ENCODE data around the gene TOMM40L. TPM values are rescaled to one million over a fixed set of nuclear protein-coding genes. Genes with fewer than 3 reads are reported as not detected.

TOMM40L gene
- total and polyA plus RNA-seq, 2 experiments from 2014 or later, result 11.4 to 14.5 TPM

DNA sequence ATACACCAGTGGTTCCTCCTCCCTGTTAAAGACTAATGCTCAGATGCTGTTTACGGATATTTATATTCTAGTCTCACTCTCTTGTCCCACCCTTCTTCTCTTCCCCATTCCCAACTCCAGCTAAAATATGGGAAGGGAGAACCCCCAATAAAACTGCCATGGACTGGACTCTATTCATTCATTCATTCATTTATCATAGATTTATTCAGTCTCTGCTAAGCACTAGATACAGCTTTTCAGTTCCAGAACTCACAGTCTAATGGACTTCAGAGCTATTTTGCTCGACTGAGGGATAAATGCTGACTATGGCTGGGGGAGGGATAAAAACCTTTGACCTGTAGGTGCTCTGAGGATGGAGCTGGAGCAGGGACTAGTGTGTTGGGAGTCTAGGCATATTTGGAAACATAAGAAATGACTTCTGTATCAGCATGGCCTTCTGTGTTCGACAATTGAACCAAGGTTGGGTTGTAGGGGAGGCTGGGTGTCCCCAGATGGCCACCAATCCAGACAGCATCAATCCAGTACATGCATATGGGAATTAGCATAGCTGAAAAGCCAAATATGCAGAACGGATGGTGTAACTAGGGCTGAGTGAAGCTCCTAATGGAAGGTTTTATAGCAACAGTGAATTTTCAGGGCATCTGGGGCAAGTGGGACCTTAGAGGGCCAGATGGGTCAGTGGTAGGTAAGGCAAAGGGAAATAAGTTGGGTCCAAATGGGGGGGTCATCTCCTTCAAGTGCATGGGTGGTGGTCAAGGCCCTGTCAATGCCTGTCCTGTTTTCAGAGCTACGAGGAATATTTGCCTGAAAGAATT, 6.6 kb upstream of the TOMM40L start:
- H3K27ac ChIP-seq, result peak overlapping the region; percentile 93

DNA sequence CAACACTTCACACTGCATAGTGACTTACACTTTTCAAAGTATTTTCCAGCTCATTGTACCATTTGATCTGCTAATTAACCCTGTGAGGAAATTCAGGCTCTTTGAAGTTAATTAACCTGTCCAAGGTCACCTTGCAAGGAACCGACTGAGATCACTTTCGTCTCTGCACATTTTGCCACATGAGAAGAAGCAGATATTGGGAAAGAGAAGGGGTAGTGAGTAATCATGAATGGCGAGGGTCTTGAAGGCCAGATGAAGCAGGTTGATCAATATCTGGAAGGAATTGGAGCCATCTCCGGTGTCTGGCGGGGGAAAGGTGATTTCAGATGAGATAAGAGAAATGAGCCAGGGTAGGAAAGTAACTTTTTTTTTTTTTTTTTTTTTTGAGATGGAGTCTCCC, 5.9 kb upstream of the TOMM40L start:
- Histone ChIP-seq H3K4me3 (no peak overlapping the region), H3K36me3 (replicated peaks; ENCODE audit: insufficient read depth, low read depth) (no peaks in the 10 kb centered on the region), H3K27me3 (no peaks in the 10 kb centered on the region), H2AFZ (no peak overlapping the region), H3K4me1 (ENCODE audit: insufficient read depth) (peaks cover 27% of the 10 kb centered on the region), H4K20me1 (ENCODE audit: insufficient read depth, poor library complexity, severe bottlenecking) (no peaks in the 10 kb centered on the region), H3K9me2 (replicated peaks; ENCODE audit: insufficient read depth) (no peaks in the 10 kb centered on the region), H3K9me3 (ENCODE audit: low read depth) (no peaks in the 10 kb centered on the region), H3K27ac (peak overlapping the region; percentile 63), H3K4me2 (no peak overlapping the region), H3K79me2 (no peaks in the 10 kb centered on the region)
- TF ChIP-seq, protein P1, sequence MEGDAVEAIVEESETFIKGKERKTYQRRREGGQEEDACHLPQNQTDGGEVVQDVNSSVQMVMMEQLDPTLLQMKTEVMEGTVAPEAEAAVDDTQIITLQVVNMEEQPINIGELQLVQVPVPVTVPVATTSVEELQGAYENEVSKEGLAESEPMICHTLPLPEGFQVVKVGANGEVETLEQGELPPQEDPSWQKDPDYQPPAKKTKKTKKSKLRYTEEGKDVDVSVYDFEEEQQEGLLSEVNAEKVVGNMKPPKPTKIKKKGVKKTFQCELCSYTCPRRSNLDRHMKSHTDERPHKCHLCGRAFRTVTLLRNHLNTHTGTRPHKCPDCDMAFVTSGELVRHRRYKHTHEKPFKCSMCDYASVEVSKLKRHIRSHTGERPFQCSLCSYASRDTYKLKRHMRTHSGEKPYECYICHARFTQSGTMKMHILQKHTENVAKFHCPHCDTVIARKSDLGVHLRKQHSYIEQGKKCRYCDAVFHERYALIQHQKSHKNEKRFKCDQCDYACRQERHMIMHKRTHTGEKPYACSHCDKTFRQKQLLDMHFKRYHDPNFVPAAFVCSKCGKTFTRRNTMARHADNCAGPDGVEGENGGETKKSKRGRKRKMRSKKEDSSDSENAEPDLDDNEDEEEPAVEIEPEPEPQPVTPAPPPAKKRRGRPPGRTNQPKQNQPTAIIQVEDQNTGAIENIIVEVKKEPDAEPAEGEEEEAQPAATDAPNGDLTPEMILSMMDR (IDR thresholded peaks at IDR 0.05; ENCODE audit: poor library complexity), result no peak
- no peak for TF ChIP-seq EZH2phosphoT487 (IDR thresholded peaks at IDR 0.05; ENCODE audit: low read depth, severe bottlenecking, unreplicated experiment)
- no peak for TF ChIP-seq EZH2 (IDR thresholded peaks at IDR 0.05; ENCODE audit: borderline replicate concordance)
- no peak for DNase-seq (ENCODE audit: low spot score)
- WGBS (ENCODE audit: low lambda C conversion rate, missing lambda C conversion rate), result 56% methylated on average over 5 of the region's 5 CpGs

More for the DNA sequence above, 6.6 kb upstream of the TOMM40L start:
- TF ChIP-seq EZH2 (IDR thresholded peaks at IDR 0.05; ENCODE audit: borderline replicate concordance) (no peak), EZH2phosphoT487 (IDR thresholded peaks at IDR 0.05; ENCODE audit: low read depth, severe bottlenecking, unreplicated experiment) (no peak)
- TF ChIP-seq, protein P1 (IDR thresholded peaks at IDR 0.05; ENCODE audit: poor library complexity), result no peak
- no peaks in the 10 kb centered on the region for H3K9me2 ChIP-seq (replicated peaks; ENCODE audit: insufficient read depth)
- H3K79me2 ChIP-seq, result no peaks in the 10 kb centered on the region
- WGBS (ENCODE audit: low lambda C conversion rate, missing lambda C conversion rate), result 84% methylated on average over 5 of the region's 5 CpGs
- no peaks in the 10 kb centered on the region for H3K36me3 ChIP-seq (replicated peaks; ENCODE audit: insufficient read depth, low read depth)
- no peak for DNase-seq (ENCODE audit: low spot score)
- no peaks in the 10 kb centered on the region for H3K9me3 ChIP-seq (ENCODE audit: low read depth)
- no peak overlapping the region for H2AFZ ChIP-seq
- H4K20me1 ChIP-seq (ENCODE audit: insufficient read depth, poor library complexity, severe bottlenecking), result no peaks in the 10 kb centered on the region
- no peak overlapping the region for H3K4me2 ChIP-seq
- no peaks in the 10 kb centered on the region for H3K27me3 ChIP-seq
- H3K4me3 ChIP-seq, result no peak overlapping the region
- H3K4me1 ChIP-seq (ENCODE audit: insufficient read depth), result peaks cover 27% of the 10 kb centered on the region

DNA sequence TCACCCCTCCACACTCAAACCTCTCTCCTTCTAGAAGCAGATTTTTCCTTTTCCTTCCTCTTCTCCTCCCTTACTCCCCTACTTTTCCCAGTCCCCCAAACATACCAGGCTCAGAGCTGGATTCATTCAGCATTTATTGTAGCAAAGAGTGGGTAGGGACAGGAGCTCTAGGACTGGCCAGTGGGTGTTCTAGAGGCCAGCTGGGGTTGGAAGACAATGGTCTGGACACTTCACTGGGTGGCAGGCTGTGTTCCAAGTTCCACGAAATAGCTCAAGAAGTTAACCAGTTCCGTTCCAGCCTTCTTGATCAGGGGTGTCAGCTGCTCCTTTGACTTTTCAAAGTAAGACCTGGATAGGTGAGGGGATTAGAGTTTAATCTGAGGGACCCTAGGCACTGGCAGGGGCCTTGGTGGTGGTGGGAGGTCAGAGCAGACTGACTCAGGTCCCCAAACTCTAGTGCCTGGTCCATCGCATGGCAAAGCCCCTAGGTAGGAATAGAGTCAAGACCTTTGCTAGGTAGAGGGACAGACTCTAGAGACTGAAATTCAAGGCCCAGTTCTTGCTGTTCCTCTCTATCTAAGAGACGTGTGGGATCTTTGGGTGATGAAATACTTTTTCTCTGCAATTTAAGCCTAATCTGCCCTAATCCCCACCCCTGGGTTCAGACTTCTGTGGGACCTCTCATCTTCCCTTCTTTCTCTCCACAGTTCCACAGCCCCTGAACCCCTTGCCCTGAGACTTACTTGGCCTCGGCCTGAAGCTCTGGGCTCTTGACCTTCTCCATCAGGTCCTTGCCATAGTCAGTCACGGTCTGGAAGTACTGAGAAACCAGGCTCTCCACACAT, 3.5 kb upstream of the TOMM40L start:
- WGBS (ENCODE audit: low lambda C conversion rate, missing lambda C conversion rate), result 81% methylated on average over 6 of the region's 6 CpGs

More for the DNA sequence above, 3.5 kb upstream of the TOMM40L start:
- Histone ChIP-seq H3K4me1 (ENCODE audit: insufficient read depth) (peaks cover 25% of the 10 kb centered on the region), H3K36me3 (replicated peaks; ENCODE audit: insufficient read depth, low read depth) (no peaks in the 10 kb centered on the region), H3K27me3 (no peaks in the 10 kb centered on the region), H2AFZ (no peak overlapping the region), H3K27ac (peak overlapping the region; percentile 86), H3K79me2 (no peaks in the 10 kb centered on the region), H3K4me2 (peak overlapping the region; percentile 63), H3K4me3 (no peak overlapping the region), H4K20me1 (ENCODE audit: insufficient read depth, poor library complexity, severe bottlenecking) (no peaks in the 10 kb centered on the region), H3K9me3 (ENCODE audit: low read depth) (no peaks in the 10 kb centered on the region), H3K9me2 (replicated peaks; ENCODE audit: insufficient read depth) (no peaks in the 10 kb centered on the region)
- TF ChIP-seq, protein P1 (IDR thresholded peaks at IDR 0.05; ENCODE audit: poor library complexity), result no peak
- TF ChIP-seq EZH2 (IDR thresholded peaks at IDR 0.05; ENCODE audit: borderline replicate concordance) (no peak), EZH2phosphoT487 (IDR thresholded peaks at IDR 0.05; ENCODE audit: low read depth, severe bottlenecking, unreplicated experiment) (no peak)
- DNase-seq (ENCODE audit: low spot score), result no peak

Data from hepatocyte (in vitro differentiated cells).